ENCODE results near the gene MBNL1.

The MBNL1 gene

DNA sequence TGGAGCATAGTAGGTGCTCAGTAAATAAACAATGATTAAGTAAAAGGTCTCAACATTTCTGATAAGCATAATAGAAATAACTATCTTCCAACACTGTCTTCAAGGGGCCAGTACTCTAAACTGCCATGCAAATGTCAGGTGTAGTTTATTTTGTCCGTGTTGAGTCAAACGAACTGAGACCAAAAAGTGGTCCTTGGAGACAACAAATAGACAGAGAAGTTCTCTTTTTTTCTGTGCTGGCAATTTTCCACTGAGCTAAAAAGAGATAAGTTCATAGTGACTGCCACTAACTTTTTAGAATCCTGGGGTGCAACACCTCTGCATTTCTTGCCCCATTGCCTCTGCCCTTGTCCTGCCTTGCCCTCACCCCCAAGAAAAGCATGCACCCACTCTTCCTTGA, 14.7 kb upstream of the MBNL1 start:
- FAIRE-seq: no peak

DNA sequence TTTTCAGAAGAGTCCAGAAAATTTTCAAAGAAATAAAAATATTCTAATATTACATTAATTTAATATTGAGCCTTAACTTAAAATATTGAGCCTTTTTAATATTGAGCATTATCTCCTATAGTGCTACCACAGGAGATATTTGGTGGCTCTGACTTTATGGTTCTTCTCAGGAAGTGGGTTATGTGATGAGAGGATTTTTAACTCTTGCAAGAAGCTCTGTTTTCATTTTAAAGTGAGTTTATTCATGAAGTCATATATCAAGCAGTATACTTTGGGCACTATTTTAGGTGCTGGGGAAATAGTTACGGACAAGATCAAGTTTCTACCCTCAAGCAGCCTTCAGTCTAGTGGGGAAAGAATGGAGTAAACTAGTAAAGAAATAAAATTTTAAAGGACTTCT, 13.4 kb upstream of the MBNL1 start:
- FAIRE-seq: no peak

DNA sequence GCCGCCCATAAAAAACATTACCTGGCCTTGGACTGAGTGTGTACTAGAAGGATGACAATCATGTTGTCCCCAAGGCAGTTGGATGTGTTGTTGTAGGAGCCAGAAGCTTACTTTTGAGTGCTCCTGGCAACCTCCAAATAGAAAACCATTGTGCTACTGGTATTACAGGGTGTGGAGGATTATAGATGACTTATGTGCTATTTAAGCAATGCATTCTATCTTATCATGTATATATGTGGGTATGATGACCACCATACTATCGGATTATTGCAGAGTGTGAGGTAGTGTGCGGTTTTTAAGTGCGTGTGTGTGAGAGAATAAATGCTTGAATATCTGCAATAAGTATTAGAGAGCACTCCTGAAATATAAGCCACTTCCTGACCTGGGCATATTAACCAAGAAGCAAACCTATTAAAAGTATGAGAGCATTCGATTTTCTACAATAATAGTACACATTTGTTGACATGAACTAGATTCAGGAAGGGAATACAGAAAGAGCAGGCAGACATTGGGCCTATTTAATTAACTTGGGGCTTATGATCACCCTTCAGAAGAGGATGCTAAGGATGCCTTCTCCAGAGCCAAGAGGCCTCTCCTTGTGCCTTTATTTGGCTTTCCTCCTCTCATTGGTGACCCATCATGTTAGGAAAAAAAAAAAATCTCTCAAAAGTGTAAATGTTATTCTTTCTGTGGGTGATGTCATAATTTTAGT, 11.7 kb upstream of the MBNL1 start:
- no peak for FAIRE-seq

DNA sequence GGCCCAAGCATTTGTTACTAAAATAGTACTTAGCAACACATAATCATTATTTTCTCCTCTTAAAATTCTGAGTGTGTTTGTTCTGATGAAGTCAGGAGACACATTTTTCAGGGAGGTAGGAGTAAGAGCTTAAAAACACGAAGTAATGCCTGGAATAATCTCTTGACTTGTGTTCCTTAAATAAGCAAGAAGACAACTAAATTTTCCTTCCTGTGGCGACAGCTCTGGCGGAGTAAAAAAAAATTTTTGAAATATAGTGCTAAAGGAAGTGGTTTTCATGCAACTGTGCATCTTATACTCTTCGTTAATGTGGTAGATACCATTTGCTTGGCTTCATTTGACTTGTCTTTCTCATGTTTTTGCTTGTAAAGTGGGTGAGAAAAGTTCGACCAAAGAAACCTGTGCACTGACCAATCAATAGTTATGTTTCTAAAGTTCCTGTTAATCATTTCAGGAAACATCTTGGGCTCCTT, 11.1 kb upstream of the MBNL1 start:
- FAIRE-seq: no peak

DNA sequence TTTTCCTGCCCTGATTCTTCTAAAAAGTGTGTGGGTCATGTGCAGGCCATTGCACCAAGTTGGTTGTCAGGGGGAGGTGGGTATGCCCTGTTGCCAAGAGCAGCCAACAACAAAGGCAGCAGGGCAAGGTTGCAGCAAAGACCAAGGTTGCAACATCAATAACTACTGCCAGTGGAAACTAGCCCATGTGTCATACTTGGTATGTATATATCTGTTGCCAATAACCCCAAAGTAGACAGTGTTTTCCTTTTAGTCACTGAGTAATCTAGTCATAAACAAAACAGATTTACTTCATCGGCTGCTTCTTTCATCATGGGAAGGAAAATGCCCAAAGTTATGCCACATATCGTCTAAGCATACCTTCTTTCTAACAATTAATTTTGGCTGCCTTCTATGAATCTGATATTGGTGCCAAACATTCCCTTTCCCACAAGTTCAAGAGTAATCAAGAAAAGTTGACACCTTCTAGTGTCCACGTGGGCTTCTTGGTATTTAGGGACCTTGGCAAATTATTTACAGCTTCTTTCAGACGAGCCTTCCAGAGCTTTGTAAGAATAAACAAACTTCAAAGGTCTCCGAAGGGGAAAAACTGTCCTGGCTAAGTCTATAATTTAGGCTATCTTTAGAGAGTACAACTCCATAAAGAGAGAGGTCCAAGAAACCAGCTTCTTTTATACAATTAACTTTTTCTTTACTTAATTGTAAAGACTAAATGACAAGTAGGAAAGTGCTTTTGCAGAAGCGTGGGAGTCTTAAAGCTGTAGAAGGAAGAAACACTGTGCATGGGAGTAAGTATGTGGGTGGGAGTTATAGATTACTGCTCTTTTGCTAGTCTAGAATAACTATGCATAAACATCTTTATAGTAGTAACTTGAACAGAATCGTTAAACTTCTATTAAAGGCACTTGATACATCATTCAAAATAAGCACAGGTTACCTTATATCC, 10.0 kb upstream of the MBNL1 start:
- FAIRE-seq: no peak

DNA sequence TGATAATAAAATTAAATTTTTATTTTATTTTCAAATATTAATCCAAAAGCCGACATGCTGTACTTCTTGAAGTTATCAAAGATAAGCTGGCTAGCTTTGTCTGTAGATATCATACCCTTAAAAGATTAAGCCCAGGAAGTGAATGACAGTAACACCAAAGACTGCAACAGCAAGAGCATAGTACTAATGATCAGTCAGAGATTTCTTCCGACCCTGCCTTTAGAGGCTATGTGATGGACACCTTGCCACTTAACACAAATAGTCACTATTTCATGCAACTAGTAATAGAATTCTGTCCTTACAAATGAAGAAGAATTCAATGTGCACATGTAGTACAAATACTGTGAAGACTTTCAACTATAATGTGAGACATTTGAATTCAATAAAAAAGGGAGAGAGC, 9.3 kb upstream of the MBNL1 start:
- FAIRE-seq: no peak

DNA sequence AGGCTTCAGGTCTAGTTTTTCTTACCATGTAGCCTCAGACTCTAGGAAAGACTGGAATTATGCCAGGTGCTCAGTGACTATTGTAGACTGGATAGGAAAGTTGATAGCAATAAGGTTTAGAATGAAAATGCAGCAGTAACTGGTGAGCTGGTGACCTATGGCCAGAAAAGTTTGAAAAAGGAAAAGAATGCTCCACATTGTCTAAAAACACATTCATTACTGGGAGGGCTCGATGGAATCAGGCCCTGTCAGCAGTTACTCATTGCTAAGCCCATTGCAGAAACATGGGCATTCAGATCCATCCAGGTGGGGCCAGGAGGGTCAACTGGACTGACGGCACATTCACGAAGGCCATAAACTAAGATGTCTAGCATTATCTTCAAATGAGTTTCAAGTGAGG, 8.7 kb upstream of the MBNL1 start:
- FAIRE-seq: no peak

DNA sequence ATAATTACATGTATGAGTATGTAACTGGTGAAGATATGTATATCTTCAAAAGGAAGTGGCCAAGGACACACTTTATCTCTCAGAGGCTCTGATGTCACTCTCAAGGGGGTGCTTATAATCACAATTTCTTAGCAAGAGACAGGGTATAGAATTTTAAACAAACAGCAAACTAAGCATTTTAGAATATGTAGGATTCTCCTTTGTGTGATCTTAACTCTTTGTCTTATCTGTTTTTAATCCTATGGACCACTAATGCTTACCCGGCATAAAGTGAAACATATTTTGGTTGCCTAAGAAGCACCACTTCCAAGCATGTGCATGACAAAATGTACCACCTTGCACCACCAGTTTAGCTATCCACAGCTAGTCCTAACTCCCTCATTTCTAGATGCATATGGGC, 8.2 kb upstream of the MBNL1 start:
- FAIRE-seq: no peak

DNA sequence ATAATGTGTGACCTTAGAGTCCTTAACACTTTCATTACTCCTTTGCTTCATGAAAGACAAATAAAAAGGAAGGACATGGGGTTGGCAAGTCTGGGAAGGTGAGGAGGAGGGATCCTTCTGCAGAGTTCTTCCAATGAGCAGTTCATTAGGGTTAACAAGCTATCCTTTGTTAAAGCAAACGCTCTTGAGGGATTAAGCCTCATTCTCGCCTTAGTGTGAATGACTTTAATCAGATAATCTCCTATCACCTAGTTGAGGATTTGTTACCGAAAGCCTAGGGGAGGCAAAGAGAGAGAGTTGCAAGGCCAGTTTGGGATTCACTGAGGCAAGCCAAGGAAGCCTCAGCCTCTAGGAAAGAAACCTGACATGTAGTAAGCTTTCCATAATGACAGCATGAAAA, 7.4 kb upstream of the MBNL1 start:
- FAIRE-seq: no peak

DNA sequence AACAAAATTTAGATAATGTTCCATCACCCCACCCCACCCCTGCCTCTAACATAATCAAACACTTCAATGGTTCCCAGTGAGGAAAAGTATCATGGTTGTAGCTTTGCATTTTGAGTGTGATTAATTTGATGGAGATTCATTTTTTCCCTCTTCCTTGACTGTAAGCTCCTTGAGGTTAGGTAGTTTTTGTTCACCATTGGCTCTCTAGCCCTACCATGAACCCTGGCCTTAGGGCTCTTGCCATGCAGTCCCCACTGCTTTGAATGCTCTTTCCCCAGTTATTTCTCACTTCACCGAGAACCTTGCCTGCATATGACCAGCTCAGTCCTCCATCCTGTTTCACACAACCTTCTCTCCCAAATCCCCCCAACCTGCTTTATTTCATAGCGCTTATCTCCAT, 5.0 kb upstream of the MBNL1 start:
- FAIRE-seq: no peak

DNA sequence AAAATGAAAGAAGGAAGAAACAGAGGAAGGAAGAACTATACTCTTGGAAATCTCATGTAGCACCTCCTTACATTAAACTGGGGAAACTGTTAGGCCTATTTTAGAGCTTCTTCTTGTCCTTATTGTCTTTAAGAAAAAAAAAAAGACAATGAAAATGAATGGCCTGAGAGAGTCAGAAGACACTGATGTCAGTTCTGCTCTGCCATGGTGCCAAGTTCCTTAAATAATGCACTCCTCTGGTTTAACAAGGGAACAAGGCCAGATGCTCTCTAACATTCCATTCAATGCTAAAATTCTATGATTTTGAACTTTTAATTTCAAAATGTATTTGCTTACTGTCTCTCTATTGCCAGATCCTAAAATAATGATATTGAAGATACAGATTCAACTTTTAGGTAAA, 4.4 kb upstream of the MBNL1 start:
- no peak for FAIRE-seq

DNA sequence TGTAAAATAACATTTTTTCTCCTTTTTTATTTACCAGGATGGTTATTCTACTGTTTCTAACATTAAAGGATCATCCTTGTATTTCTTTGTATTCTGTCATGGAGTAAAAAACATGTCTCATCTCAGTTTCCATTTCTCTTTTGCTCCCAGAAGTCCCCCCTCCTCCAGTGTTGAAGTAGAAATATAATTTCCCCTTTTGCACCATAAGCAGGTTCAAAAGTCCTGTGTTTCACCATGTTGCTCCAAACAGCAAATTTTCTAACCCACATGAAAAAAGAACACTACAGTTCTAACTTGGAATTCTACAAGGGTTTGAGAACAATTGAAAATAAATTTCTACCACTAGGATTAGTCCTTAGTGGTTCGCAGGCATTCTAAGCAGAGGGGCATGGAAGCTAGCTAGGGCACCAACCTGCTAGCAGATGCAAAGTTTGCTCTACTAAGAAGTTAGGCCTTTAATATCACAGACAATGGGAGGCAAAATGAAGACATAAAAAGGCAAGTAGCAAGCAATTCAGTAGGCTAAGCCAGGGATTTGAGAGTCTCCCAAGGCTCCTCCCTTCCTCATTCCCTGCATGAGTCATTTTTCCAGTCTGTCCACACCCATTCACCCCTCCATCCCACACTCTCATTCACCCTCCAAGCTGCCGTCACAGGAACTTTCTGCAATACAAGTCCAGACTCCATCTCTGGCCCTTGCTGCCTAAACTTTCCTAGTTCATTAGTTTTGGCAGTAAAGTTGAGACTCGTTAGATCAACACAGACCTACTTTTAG, 2.3 kb upstream of the MBNL1 start:
- no peak for FAIRE-seq

DNA sequence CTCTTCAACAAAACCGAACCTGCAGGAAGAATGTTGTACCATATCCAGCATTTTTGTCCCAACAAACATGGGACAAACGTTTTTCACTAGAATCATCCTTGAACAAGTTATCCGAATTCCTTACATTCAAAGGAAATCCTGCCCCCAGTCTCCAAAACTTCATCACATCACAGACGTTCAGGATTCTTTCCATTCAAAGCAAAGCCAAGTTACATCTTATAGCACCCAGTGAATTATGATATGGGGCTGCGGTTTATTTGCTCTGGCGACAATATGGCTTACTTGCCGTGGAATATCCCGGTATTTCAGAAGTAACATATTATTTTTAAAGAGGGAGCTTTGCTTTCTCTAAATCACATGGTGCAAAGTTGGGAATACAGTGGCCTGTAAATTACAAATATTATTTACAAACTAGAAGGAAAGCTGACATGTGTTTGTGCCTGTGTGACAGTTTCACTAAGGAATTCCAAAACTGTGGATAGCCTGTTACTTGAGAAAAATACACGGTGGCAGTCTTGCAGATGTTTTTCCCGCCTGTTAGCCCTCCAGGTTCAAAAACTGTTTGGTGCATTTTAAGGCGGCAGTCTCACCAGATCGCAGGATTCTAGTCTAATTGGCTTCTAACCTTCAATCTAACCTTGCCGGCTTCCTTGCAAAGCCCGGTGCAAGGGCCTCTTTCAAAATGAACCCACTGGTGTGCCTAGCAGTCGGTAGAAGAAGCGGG, 736 bp upstream of the MBNL1 start:
- no peak for FAIRE-seq

DNA sequence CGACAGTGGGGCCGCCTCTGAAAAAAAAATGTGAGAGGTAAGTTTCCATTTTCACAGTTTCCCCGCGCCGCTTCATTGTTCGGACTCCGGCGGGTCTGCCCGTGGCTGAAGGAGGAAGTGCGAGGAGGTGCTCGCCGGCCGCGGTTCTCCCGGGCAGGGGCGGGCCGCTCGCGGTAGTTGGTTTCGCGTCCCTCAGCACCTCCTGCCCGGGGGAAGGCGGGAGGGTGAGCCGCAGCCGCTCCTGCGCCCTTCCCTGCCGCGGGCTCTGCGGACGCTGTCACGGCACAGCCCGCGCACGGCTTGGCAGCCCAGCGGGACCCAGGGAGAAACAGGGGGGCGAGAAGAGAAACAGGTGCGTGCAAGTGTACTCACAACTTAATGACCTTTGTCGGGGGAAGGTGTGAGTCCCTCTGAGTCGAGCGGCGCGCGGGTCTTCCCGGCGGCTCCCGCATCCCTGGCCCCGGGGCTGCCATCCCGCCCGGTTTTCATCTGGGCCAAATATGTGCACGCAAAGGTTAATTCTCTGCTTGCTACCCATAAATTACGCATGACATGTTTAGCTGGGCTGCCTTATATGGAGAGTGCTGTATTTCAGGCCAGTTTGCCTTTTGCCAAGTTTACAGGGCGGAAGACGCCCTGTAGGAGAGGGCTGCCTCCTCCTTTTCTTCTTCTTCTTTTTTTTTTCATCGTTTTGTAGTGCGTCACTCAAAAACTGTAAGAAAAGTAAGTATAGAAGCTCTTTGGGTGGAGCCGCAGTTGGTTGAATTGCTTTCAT, 514 bp downstream of the MBNL1 start:
- FAIRE-seq: no peak

DNA sequence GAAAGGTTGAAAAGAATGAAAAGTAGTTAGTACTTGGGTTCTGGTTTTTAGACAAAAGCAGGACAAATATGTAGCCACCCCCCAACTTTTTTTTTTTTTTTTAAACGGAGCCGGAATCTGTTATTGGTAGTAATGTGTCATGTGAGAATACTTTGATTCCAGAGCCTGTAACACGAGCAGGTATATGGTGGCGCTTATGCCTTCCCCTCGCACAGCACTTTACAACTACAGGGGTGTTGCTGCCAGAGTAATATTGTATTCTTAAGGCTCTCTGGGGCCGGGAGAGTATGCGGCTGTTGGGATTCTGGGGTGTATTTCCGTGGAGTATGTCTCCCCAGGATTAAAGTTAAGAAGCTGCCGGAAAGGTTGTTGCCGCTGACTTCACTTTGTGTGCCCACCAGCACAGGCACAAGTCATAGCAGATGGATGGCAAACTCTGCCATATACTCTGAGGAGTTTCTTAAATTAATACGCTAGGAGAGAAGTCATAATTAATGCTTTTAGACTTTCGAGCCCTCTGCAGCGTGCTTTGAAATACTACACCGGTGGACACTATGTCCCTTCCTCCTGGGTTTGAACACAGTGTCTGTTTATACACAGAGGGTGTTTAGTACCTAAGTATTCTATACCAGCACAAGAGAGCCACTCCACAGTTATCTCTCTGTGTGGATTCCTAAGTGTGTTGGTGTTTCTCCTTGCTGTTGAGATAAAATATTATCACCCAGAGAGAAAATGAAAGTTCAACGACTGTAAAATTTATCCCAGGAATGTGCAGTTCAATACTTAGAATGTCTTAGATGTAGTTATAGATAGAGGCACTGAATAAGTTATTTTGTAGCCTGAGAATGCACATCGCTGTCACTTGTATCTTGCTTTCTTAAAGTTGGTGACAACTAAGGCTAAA, 1.4 kb downstream of the MBNL1 start:
- FAIRE-seq: no peak

DNA sequence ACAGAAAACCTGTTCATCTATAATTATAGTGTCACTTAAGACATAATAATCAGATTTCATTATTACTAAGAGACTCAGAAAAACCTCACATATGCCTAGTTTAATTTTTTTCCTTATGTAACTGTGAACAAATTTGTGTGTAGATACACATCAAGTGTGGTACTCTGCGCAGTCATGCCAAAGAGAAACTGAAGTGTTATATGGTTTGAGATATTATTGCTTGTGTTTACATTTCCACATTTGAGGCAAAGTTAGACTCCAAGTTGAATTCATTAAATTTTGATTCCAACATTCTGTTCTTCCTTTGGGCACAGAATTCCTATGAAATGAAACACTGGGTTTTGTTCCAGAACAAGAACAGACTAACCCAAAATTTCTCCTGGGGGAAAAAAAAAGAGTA, 2.2 kb downstream of the MBNL1 start:
- FAIRE-seq: no peak

DNA sequence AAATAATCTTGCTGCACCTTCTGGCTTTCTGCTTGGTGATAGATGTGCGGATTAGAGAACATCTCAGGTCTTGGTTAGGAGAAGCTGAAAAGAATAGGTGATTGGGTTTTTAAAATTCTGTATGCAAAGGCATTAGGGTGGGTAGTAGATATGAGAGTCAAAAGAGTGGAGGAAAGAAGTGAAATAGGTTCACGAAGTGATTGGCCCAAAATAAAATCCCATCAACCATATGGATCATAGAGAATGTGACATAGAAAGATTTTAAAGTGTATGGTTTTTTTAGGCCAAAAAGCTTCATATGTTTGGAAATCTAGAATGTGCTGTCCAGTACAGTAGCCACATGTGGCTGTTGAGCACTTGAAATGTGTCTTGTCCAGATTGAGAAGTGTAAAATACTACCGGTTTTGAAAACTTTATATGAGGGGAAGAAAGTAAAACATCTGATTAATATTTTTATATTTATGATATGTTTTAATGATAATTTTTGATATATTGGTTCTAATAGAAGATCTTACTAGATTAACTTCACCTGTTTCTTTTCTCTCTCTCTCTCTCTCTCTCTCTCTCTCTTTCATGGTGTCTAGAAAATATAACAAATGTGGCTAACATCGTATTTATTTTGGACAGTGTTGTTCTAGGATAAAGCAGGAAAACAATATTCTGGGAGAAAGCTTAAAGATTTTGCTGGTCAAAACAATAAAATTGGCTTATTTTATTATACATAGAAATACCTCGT, 2.9 kb downstream of the MBNL1 start:
- FAIRE-seq: no peak

DNA sequence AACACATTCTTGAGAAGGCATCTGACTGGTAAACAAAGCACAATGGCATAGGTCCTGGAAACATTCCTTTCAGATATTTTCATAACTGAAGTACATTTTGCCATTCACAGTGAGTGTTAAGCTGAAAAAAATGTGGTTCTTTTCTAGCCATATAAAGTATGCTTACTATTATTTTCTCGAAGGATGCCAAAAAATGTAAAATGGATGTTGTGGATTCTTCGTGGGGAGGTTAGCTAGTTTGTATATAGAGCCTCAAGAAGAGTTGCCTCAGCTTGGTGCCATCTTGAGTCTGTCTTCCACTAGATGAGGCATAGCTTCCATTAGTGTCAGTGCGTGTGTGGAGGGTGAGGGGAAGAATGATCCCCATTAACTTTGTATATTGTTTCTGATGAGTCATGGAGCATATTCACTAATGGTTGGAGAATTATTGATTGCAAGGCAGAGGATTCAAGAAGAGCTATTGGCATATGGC, 4.1 kb downstream of the MBNL1 start:
- FAIRE-seq: no peak

DNA sequence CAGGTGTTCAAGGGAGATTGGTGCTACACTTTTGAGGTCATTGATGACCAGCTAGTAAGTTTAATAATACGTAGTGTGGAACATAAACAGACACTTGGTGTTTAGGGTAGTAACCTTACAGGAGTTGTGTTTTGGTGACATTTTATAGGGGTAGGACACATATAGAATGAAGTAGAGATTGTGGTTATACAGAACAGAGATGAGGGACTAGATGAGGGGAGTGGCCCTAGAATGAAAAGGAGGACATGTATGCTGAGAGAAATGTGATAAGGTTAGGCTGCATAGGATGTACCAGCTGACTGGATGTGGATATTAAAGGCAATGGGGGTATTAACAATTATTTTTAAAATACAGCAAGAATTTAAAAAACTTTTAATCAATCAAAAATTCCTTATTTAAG, 8.0 kb downstream of the MBNL1 start:
- no peak for FAIRE-seq

DNA sequence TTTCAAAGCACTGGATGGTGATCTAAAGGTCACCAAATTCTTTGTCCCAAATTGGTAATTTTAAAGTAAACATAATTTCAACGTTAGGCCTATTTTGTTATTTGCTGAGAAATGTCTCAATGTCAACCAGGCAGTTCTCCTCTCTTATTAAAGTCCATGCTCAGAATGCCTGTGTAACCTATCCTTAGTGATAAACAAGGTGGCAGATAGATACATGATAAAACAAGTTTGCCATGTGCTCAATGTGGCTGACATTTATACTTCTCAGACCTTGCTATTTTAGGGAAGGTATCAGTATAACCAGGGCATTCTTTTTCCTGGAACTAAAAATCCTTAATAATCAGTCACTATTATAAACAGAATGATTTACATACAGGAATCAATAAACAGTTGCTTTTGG, 8.5 kb downstream of the MBNL1 start:
- no peak for FAIRE-seq

Data from TTC549 (cell line).